ENCODE measurements around the gene BAG3.

DNA sequence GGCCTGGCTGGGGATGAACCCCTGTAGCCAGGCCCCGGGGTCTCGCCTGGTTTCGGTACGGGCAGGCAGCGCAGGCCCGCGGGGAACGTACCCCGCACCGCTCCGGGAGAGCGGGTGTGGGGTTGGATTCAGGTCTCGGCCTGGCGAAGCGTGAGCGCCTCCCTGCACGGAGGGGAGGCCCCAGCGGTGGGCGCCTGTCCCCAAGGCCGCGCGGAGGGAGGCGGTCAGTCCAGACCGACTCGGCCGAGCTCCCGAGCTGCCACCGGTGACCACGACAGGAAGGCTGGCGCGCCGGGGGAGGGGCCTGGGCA, 74.3 kb downstream of the BAG3 start:
- peak; percentile 79 for TF ChIP-seq POLR2A (IDR thresholded peaks at IDR 0.05; ENCODE audit: extremely low read depth, insufficient read length)
- TF ChIP-seq, protein P1, sequence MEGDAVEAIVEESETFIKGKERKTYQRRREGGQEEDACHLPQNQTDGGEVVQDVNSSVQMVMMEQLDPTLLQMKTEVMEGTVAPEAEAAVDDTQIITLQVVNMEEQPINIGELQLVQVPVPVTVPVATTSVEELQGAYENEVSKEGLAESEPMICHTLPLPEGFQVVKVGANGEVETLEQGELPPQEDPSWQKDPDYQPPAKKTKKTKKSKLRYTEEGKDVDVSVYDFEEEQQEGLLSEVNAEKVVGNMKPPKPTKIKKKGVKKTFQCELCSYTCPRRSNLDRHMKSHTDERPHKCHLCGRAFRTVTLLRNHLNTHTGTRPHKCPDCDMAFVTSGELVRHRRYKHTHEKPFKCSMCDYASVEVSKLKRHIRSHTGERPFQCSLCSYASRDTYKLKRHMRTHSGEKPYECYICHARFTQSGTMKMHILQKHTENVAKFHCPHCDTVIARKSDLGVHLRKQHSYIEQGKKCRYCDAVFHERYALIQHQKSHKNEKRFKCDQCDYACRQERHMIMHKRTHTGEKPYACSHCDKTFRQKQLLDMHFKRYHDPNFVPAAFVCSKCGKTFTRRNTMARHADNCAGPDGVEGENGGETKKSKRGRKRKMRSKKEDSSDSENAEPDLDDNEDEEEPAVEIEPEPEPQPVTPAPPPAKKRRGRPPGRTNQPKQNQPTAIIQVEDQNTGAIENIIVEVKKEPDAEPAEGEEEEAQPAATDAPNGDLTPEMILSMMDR (IDR thresholded peaks at IDR 0.05; ENCODE audit: low read depth, low read length) = no peak
- TF ChIP-seq, protein P2, sequence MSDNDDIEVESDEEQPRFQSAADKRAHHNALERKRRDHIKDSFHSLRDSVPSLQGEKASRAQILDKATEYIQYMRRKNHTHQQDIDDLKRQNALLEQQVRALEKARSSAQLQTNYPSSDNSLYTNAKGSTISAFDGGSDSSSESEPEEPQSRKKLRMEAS (IDR thresholded peaks at IDR 0.05; ENCODE audit: low read depth, low read length) = peak; percentile 24; the same call in 1 of the 2 replicates
- 0 out of 2 replicates have a peak, but pooled peaks have one; percentile 8 for TF ChIP-seq MYC (IDR thresholded peaks at IDR 0.05; ENCODE audit: low read depth, low read length)

Data from NB4 (cell line).